ENCODE data around the gene FLNC. TPM values are rescaled to one million over a fixed set of nuclear protein-coding genes. Genes with fewer than 3 reads are reported as not detected.
A peak's percentile ranks its signal among the peaks of the same experiment; 100 is the strongest.

The FLNC gene
- total and polyA plus RNA-seq, 2 donors (not counting 1 experiment from before 2014, with no cell fraction given) = 0.01 TPM; not detected in 1

DNA sequence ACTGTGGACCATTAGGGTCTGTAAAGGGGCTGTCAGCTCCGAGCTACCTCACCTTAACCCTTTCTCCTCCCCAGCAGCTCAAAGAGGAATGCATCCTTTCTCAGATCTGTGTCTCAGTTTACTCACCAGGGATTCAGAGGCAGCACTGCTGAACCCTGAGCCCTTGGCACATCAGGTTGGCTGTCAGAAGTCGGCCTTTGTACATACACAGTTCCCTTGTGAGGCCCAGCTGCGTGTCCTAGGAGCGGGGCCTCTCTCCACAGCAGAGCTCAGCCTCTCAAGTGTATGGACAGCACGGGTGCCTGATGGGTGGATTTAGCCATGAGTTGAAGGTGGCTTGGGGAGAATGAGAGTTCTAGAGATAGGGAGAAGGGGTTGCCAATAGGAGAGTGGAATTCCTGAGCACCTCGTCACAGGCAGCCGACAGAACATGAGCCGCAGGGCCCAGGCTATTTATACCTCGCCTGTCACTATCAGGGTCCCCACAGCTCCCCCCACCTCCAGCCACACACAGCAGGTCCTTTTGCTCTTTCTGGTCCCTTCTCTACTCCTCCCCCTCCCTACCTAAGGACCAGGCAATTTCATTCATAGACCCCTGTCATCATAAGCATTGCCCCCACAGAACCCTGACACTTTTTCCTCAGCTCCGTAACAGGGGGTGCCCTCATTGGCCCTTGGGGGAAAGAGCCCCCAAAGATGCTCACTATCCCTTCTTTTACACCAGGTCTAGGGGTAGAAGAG lies 2.1 kb upstream of the FLNC start:
- intact Hi-C loops (cut with micrococcal nuclease) = no loop called here
- no peak overlapping the region for H3K27ac Mint-ChIP-seq
- H3K4me1 ChIP-seq (ENCODE audit: control insufficient read depth in 2 of 2, insufficient read depth in 2 of 2, low read length in 2 of 2) = peaks cover 31 to 32% of the 10 kb centered on the region in 2 donors
- no peak overlapping the region for H3K4me3 Mint-ChIP-seq
- H3K4me3 ChIP-seq (ENCODE audit: control extremely low read depth in 1 of 5, extremely low read depth in 1 of 5, insufficient read depth in 1 of 5, low read depth in 2 of 5, low read length in 4 of 5) = no peak overlapping the region
- peaks cover 0 to 7% (median 0%) of the 10 kb centered on the region in 3 donors for H3K9me3 ChIP-seq (ENCODE audit: control extremely low read depth in 1 of 3, control insufficient read depth in 2 of 3, insufficient read depth in 1 of 3, low read length in 2 of 3)
- no peak overlapping the region for H3K27ac ChIP-seq (ENCODE audit: low read length in 2 of 2)
- ATAC-seq (ENCODE audit: low read depth) (no peak), DNase-seq (no peak)
- no peaks in the 10 kb centered on the region for H3K36me3 ChIP-seq (replicated peaks in 1 of 2; ENCODE audit: control extremely low read depth in 1 of 2, control insufficient read depth in 1 of 2, extremely low read depth in 1 of 2, insufficient read depth in 2 of 2, low read length in 1 of 2)
- no peaks in the 10 kb centered on the region for H4K20me1 ChIP-seq (ENCODE audit: control insufficient read depth, insufficient read depth, low read length, poor library complexity, severe bottlenecking)
- peaks cover 43% of the 10 kb centered on the region for H3K27me3 Mint-ChIP-seq
- H3K9me3 Mint-ChIP-seq (ENCODE audit: insufficient read depth) = no peaks in the 10 kb centered on the region
- H3K9ac ChIP-seq (ENCODE audit: low read length) = no peak overlapping the region
- H2AFZ ChIP-seq (ENCODE audit: insufficient read depth, low read depth, low read length, poor library complexity, severe bottlenecking) = no peak overlapping the region
- TF ChIP-seq, protein P1, sequence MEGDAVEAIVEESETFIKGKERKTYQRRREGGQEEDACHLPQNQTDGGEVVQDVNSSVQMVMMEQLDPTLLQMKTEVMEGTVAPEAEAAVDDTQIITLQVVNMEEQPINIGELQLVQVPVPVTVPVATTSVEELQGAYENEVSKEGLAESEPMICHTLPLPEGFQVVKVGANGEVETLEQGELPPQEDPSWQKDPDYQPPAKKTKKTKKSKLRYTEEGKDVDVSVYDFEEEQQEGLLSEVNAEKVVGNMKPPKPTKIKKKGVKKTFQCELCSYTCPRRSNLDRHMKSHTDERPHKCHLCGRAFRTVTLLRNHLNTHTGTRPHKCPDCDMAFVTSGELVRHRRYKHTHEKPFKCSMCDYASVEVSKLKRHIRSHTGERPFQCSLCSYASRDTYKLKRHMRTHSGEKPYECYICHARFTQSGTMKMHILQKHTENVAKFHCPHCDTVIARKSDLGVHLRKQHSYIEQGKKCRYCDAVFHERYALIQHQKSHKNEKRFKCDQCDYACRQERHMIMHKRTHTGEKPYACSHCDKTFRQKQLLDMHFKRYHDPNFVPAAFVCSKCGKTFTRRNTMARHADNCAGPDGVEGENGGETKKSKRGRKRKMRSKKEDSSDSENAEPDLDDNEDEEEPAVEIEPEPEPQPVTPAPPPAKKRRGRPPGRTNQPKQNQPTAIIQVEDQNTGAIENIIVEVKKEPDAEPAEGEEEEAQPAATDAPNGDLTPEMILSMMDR (IDR thresholded peaks at IDR 0.05) = no peak
- TF ChIP-seq EZH2 (IDR thresholded peaks at IDR 0.05; ENCODE audit: borderline replicate concordance, insufficient read depth, low read depth, low read length, poor library complexity, severe bottlenecking) = no peak
- POLR2A ChIA-PET = no interaction called here
- CTCF ChIA-PET = no interaction called here
- no peak overlapping the region for H3K4me2 ChIP-seq (replicated peaks; ENCODE audit: low read depth, low read length, poor library complexity, severe bottlenecking)
- 85% methylated on average over 8 of the region's 10 CpGs for WGBS (ENCODE audit: insufficient coverage)
- peaks cover 20% of the 10 kb centered on the region for H3K4me1 Mint-ChIP-seq
- H3K27me3 ChIP-seq (replicated peaks in 1 of 4; ENCODE audit: control extremely low read depth in 1 of 4, control insufficient read depth in 3 of 4, insufficient read depth in 4 of 4, low read length in 3 of 4) = peaks cover 0 to 52% (median 20%) of the 10 kb centered on the region in 4 experiments
- H3K79me2 ChIP-seq (ENCODE audit: control insufficient read depth, insufficient read depth, low read length) = no peaks in the 10 kb centered on the region

DNA sequence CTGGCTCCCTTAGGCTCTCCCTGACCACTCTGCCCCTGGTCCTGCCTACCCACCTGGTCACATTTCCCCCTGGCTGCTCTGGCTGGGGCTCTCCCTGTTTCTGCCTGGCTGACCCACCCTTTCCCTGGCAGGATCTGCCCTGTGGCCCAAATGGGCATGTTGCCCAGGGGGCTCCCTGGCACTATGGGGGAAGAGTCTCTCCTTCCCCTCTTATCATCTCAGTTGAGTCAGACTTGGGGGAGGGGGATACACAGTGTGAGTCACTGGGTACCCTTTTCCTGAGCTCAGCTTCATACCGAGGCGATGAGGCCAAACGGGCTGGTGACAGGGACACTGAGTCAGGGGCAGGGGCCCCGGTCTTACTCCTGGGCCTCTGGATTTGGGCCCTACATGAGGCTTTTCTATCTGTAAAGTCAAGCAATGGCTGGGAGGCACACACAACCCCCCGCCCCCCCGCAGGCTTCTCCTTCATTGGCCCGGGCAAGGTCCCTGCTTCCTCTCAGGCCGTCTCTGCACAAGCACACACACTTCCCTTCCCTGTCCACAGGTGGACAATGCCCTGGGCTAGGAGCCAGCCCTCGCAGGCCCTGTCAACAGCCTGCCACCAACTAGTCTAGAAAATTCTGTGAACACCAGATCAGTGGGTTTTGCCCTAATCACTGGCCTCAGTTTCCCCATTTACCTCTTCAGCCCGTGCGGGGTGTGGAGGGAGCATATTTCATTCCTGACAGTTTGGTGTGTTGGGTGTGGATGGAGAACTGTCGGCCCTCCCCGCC lies 627 bp upstream of the FLNC start:
- peaks cover 31 to 32% of the 10 kb centered on the region in 2 donors for H3K4me1 ChIP-seq (ENCODE audit: control insufficient read depth in 2 of 2, insufficient read depth in 2 of 2, low read length in 2 of 2)
- ChIA-PET POLR2A (no interaction called here), CTCF (no interaction called here)
- peak overlapping the region in 4 of 5 experiments; percentile 20 to 48 (median 34) for H3K4me3 ChIP-seq (ENCODE audit: control extremely low read depth in 1 of 5, extremely low read depth in 1 of 5, insufficient read depth in 1 of 5, low read depth in 2 of 5, low read length in 4 of 5)
- Mint-ChIP-seq H3K4me3 (peak overlapping the region; percentile 82), H3K9me3 (ENCODE audit: insufficient read depth) (no peaks in the 10 kb centered on the region), H3K4me1 (peaks cover 20% of the 10 kb centered on the region), H3K27ac (no peak overlapping the region), H3K27me3 (peaks cover 46% of the 10 kb centered on the region)
- no peak overlapping the region for H2AFZ ChIP-seq (ENCODE audit: insufficient read depth, low read depth, low read length, poor library complexity, severe bottlenecking)
- H3K79me2 ChIP-seq (ENCODE audit: control insufficient read depth, insufficient read depth, low read length) = no peaks in the 10 kb centered on the region
- no peak overlapping the region for H3K27ac ChIP-seq (ENCODE audit: low read length in 2 of 2)
- 37% methylated on average over 10 of the region's 13 CpGs for WGBS (ENCODE audit: insufficient coverage)
- ATAC-seq (ENCODE audit: low read depth) (no peak), DNase-seq (peak; percentile 15)
- H3K4me2 ChIP-seq (replicated peaks; ENCODE audit: low read depth, low read length, poor library complexity, severe bottlenecking) = peak overlapping the region; percentile 94
- H3K9me3 ChIP-seq (ENCODE audit: control extremely low read depth in 1 of 3, control insufficient read depth in 2 of 3, insufficient read depth in 1 of 3, low read length in 2 of 3) = peaks cover 0 to 7% (median 0%) of the 10 kb centered on the region in 3 donors
- no peak for TF ChIP-seq EZH2 (IDR thresholded peaks at IDR 0.05; ENCODE audit: borderline replicate concordance, insufficient read depth, low read depth, low read length, poor library complexity, severe bottlenecking)
- TF ChIP-seq, protein P1 (IDR thresholded peaks at IDR 0.05) = no peak
- H4K20me1 ChIP-seq (ENCODE audit: control insufficient read depth, insufficient read depth, low read length, poor library complexity, severe bottlenecking) = no peaks in the 10 kb centered on the region
- H3K9ac ChIP-seq (ENCODE audit: low read length) = peak overlapping the region; percentile 48
- peaks cover 0 to 52% (median 20%) of the 10 kb centered on the region in 4 experiments for H3K27me3 ChIP-seq (replicated peaks in 1 of 4; ENCODE audit: control extremely low read depth in 1 of 4, control insufficient read depth in 3 of 4, insufficient read depth in 4 of 4, low read length in 3 of 4)
- intact Hi-C loops (cut with micrococcal nuclease) = no loop called here
- H3K36me3 ChIP-seq (replicated peaks in 1 of 2; ENCODE audit: control extremely low read depth in 1 of 2, control insufficient read depth in 1 of 2, extremely low read depth in 1 of 2, insufficient read depth in 2 of 2, low read length in 1 of 2) = no peaks in the 10 kb centered on the region

Data from B cell (primary cell).